AG08396 (cell line): ENCODE measurements around the gene KRT222.

Experiments
- DNase-seq: peaks from one replicate; pipeline ENCODE4 v3.0.0; 2012; ENCODE audit warnings: low spot score, mixed read lengths

KRT222 gene

GRCh38 chr17:40615068-40615840 is 49.7 kb downstream of the KRT222 start:
- DNase-seq: peak; percentile 62

GRCh38 chr17:40614431-40615067 is 50.4 kb downstream of the KRT222 start:
- no peak for DNase-seq

GRCh38 chr17:40613467-40614154 is 51.4 kb downstream of the KRT222 start:
- no peak for DNase-seq

- DNase-seq: no peak
Observed at GRCh38 chr17:40612599-40613244, 52.3 kb downstream of the KRT222 start.

- no peak for DNase-seq
Observed at GRCh38 chr17:40611840-40612474, 53.0 kb downstream of the KRT222 start.

- no peak for DNase-seq
Observed at GRCh38 chr17:40610359-40610758, 54.6 kb downstream of the KRT222 start.

GRCh38 chr17:40608061-40608581 is 56.9 kb downstream of the KRT222 start:
- DNase-seq: no peak

GRCh38 chr17:40607641-40608040 is 57.3 kb downstream of the KRT222 start:
- no peak for DNase-seq

GRCh38 chr17:40606548-40607353 is 58.2 kb downstream of the KRT222 start:
- DNase-seq: no peak

GRCh38 chr17:40605306-40605705 is 59.7 kb downstream of the KRT222 start:
- no peak for DNase-seq
